Left lung (tissue), 10 donors: ENCODE measurements around the gene COX18. TPM values are rescaled to one million over a fixed set of nuclear protein-coding genes. Genes with fewer than 3 reads are reported as not detected.

Source experiments
- ATAC-seq: fragments of 200-7000 bp; cut with Tn5 transposase; one replicate; pipeline ENCODE4 v1.9.1; 2020; ENCODE audit warnings: moderate library complexity
- DNase-seq, 4 donors: peaks; one replicate each; pipeline ENCODE4 v3.0.0-alpha.2; 2013 to 2020
- H3K27ac ChIP-seq, 2 donors: fragments of 200-600 bp; sonication (generic) in 1 of 2; one replicate each; pipeline versions ENCODE4 v1.5.0 to v1.8.0; 2020 to 2021
- H3K27me3 ChIP-seq, 2 donors: fragments of 200-600 bp; sonication (generic) in 1 of 2; one replicate each; pipeline versions ENCODE4 v1.5.0 to v1.8.0; 2020 to 2021
- H3K36me3 ChIP-seq, 2 donors: fragments of 200-600 bp; sonication (generic) in 1 of 2; one replicate each; pipeline versions ENCODE4 v1.5.0 to v1.8.0; 2020 to 2021
- H3K4me1 ChIP-seq, 2 donors: fragments of 200-600 bp; one replicate each; pipeline ENCODE4 v1.8.0; 2021
- H3K4me3 ChIP-seq, 2 donors: fragments of 200-600 bp; sonication (generic) in 1 of 2; one replicate each; pipeline versions ENCODE4 v1.5.0 to v1.8.0; 2020 to 2021; ENCODE audit warnings: mild to moderate bottlenecking in 1 of 2
- H3K9me3 ChIP-seq, 2 donors: fragments of 200-600 bp; sonication (generic) in 1 of 2; one replicate each; pipeline versions ENCODE4 v1.5.0 to v1.8.0; 2020 to 2021
- intact Hi-C, 2 donors: fragments of 100-400 bp; cut with DNase I; formaldehyde crosslinking; loops; one replicate each; pipeline versions ENCODE4 v1.11.2 to v1.14.2; 2022
- polyA plus RNA-seq, 6 donors: library from polyadenylated mRNA; unstranded; fragments of 120-200 nt; gene quantifications; one replicate each; pipeline ENCODE4 v1.2.1, GENCODE V29; 2013; ENCODE audit not compliant: insufficient read length in 6 of 6
- total RNA-seq, 2 donors: library from RNA; stranded (reverse); fragmentation: NEBNext Ultra II Directional; extraction: Animal tissue kit (Norgen Biotek cat#: 25700); gene quantifications; one replicate each; pipeline ENCODE4 v1.2.1, GENCODE V29; 2021
- TF ChIP-seq, protein P1 (sequence below), 2 donors: fragments of 200-600 bp; sonication (generic) in 1 of 2; IDR thresholded peaks; one replicate each; pipeline versions ENCODE4 v1.5.0 to v1.8.0; 2021; ENCODE audit warnings: antibody characterized with exemption in 2 of 2
- donor health status: DM: no; HTN: yes; CAD: no.
- donor health status: DM: no; HTN: no; CAD: no.

The COX18 gene
- total and polyA plus RNA-seq, 8 donors, result 14.6 to 19.7 (median 17.4) TPM

DNA sequence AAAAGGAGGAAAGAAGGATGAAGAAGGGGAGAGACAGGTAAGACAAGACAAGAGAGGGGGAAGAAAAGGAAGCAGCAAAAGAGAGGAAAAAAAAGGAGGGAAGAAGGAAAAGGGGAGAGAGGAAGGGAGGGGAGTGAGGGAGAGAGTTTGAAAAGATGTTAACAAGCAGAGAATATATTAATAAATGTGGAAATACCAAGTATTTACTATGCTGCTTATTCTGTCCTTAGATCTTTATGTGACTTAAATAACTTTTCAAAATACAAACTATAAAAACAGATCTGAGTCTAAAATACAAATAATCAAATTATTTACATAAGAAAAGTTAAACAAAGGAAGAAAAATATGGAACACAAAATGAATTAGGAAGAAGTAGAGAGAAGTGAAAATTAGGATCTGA is 18.4 kb upstream of the COX18 start:
- TF ChIP-seq, protein P1, sequence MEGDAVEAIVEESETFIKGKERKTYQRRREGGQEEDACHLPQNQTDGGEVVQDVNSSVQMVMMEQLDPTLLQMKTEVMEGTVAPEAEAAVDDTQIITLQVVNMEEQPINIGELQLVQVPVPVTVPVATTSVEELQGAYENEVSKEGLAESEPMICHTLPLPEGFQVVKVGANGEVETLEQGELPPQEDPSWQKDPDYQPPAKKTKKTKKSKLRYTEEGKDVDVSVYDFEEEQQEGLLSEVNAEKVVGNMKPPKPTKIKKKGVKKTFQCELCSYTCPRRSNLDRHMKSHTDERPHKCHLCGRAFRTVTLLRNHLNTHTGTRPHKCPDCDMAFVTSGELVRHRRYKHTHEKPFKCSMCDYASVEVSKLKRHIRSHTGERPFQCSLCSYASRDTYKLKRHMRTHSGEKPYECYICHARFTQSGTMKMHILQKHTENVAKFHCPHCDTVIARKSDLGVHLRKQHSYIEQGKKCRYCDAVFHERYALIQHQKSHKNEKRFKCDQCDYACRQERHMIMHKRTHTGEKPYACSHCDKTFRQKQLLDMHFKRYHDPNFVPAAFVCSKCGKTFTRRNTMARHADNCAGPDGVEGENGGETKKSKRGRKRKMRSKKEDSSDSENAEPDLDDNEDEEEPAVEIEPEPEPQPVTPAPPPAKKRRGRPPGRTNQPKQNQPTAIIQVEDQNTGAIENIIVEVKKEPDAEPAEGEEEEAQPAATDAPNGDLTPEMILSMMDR (IDR thresholded peaks at IDR 0.05), result no peak
- intact Hi-C loops, result no loop called here
- H3K4me1 ChIP-seq, result peaks cover 0 to 9% of the 10 kb centered on the region in 2 donors
- H3K27ac ChIP-seq, result no peak overlapping the region
- no peak for DNase-seq
- H3K4me3 ChIP-seq, result no peak overlapping the region
- H3K27me3 ChIP-seq, result no peaks in the 10 kb centered on the region
- no peak for ATAC-seq
- H3K36me3 ChIP-seq, result peaks cover 0 to 62% of the 10 kb centered on the region in 2 donors
- H3K9me3 ChIP-seq, result no peaks in the 10 kb centered on the region

DNA sequence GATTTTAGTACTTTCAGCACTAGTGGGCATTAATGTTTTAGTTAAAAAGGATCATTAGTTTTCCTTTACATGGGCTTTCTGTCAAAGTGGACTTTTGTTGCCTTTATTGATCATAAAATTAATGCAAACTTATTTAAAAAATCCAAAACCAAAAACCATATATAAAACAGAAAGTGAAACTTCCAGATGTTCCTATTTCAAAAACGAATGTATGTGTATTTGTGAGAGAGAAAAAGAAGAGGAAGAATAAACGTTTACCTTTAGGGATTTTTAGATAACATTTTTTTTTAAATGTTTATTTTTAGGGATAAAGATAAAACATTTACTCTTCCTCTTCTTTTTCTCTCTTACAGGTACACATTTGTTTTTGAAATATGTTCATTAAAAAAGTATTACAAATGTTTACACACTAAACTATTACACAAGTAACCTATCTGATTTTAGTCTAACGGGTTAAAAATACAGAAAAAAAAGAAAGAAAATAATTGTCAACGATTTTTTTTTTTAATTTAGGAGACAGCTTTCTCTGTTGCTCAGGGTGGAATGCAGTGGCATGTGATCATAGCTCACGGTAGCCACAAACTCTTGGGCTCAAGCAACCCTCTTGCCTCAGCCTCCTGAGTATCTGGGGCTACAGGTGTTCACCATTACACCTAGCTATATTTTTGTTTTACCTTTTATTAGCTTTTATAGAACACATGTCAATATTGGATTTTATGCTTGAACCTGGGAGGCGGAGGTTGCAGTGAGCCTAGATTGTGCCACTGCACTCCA is 16.8 kb upstream of the COX18 start:
- H3K4me3 ChIP-seq, result no peak overlapping the region
- H3K4me1 ChIP-seq, result peaks cover 0 to 9% of the 10 kb centered on the region in 2 donors
- no peak for DNase-seq
- H3K27me3 ChIP-seq, result no peaks in the 10 kb centered on the region
- TF ChIP-seq, protein P1 (IDR thresholded peaks at IDR 0.05), result no peak
- ATAC-seq, result peak; percentile 41
- peaks cover 0 to 64% of the 10 kb centered on the region in 2 donors for H3K36me3 ChIP-seq
- H3K9me3 ChIP-seq, result no peaks in the 10 kb centered on the region
- no peak overlapping the region for H3K27ac ChIP-seq
- intact Hi-C loops, result no loop called here

DNA sequence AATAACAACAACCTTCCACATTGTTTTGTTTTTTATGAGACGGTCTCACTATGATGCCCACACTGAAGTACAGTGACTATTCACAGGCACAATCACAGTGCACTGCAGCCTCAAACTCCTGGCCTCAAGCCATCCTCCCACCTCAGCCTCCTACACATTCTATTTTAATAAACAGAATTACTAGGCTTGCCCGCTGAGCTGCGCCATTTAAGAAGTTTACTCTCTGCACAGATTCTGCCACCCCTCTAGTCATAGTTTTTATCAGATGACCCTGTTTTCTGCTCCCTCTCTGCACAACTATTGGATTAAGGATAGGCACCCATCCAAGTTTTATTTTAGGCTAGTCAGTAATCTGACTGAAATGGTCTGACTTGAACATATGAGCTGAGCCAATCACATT is 11.3 kb upstream of the COX18 start:
- Histone ChIP-seq H3K4me3 (no peak overlapping the region), H3K27me3 (no peaks in the 10 kb centered on the region), H3K36me3 (peaks cover 0 to 85% of the 10 kb centered on the region in 2 donors), H3K27ac (peak overlapping the region in 1 of 2 donors; percentile 19), H3K4me1 (peaks cover 0 to under 1% of the 10 kb centered on the region in 2 donors), H3K9me3 (no peaks in the 10 kb centered on the region)
- TF ChIP-seq, protein P1 (IDR thresholded peaks at IDR 0.05), result no peak
- ATAC-seq (no peak), DNase-seq (no peak)
- intact Hi-C loops, result no loop called here

DNA sequence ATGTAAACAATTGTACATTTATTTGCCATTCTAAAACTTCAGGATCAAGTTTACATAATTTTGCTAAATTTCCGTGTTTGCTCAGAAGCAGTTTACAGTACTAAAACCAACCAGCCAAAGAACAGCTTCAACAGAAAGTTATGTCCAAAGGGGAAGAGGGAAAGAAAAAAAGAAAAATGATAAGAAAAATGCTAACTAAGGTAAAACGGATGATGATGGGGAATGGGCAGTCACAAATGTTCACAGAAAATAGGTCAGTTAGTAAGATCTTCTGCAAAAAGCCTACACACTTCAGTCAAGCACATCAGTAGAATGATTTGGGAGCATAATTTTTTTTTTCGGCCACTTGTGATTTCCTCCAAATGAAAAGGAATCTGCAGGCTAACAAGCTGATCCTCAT is 6.3 kb upstream of the COX18 start:
- H3K36me3 ChIP-seq, result peaks cover 0 to 63% of the 10 kb centered on the region in 2 donors
- H3K4me1 ChIP-seq, result no peaks in the 10 kb centered on the region
- no peak for DNase-seq
- TF ChIP-seq, protein P1 (IDR thresholded peaks at IDR 0.05), result no peak
- ATAC-seq, result no peak
- H3K9me3 ChIP-seq, result no peaks in the 10 kb centered on the region
- intact Hi-C loops, result no loop called here
- no peak overlapping the region for H3K4me3 ChIP-seq
- H3K27ac ChIP-seq, result no peak overlapping the region
- H3K27me3 ChIP-seq, result no peaks in the 10 kb centered on the region

DNA sequence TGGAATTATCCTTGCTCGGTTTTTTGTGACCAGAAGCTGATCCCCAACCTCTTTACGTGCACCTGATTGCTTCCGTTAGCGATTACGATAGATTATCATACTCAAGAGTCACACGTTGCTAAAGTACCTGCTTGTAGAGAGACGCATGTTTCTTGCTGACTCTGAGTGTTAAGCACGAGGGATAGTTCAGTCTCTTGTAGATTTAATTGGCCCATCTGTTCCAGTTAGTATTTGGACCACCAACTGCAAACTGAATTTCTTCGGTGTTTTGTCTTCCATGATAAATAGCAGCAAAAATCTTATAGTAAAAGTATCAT is 516 bp upstream of the COX18 start:
- intact Hi-C loops, result no loop called here
- peak; percentile 24 for ATAC-seq
- peaks cover 0 to 12% of the 10 kb centered on the region in 2 donors for H3K36me3 ChIP-seq
- no peaks in the 10 kb centered on the region for H3K27me3 ChIP-seq
- peak overlapping the region; percentile 95 to 98 for H3K27ac ChIP-seq
- H3K9me3 ChIP-seq, result no peaks in the 10 kb centered on the region
- peak overlapping the region; percentile 74 to 76 for H3K4me3 ChIP-seq
- TF ChIP-seq, protein P1 (IDR thresholded peaks at IDR 0.05), result no peak
- H3K4me1 ChIP-seq, result peaks cover 0 to 24% of the 10 kb centered on the region in 2 donors
- no peak for DNase-seq
